Testis (tissue), 3 donors: Measurements from ENCODE around the gene EFEMP2. TPM values are rescaled to one million over a fixed set of nuclear protein-coding genes. Genes with fewer than 3 reads are reported as not detected.
A peak's percentile ranks its signal among the peaks of the same experiment; 100 is the strongest.

Experiments
- DNase-seq: peaks from one replicate; pipeline ENCODE4 v3.0.0-alpha.2; 2019
- H3K27ac ChIP-seq, 2 donors: fragments of 200-600 bp; sonication (generic); one replicate each; pipeline ENCODE4 v1.5.1; 2019
- H3K27me3 ChIP-seq: fragments of 200-600 bp; sonication (generic); one replicate; pipeline ENCODE4 v1.5.1; 2019
- H3K36me3 ChIP-seq: fragments of 200-600 bp; sonication (generic); one replicate; pipeline ENCODE4 v1.5.1; 2017; ENCODE audit warnings: low read depth; ENCODE audit errors: missing control alignments
- H3K4me1 ChIP-seq: fragments of 200-600 bp; sonication (generic); one replicate; pipeline ENCODE4 v1.5.1; 2019
- H3K4me3 ChIP-seq, 2 donors: fragments of 200-600 bp; sonication (generic); one replicate each; pipeline ENCODE4 v1.5.1; 2017 to 2019
- H3K9me3 ChIP-seq: fragments of 200-600 bp; sonication (generic); one replicate; pipeline ENCODE4 v1.5.1; 2017
- POLR2A ChIP-seq: fragments of 450-650 bp; IDR thresholded peaks from one replicate; pipeline ENCODE4 v1.6.1; 2017; ENCODE audit warnings: antibody characterized with exemption, mild to moderate bottlenecking, moderate library complexity
- WGBS, 2 donors: methylation state at CpG; one replicate each; pipeline ENCODE4 v1.1.5; 2018; 5-methylcytosine and 5-hydroxymethylcytosine counted together
- intact Hi-C: fragments of 100-400 bp; cut with DNase I; formaldehyde crosslinking; loops from one replicate; pipeline ENCODE4 v1.15.1; 2023; ENCODE audit warnings: low total_unique reads
- polyA plus RNA-seq: library from polyadenylated mRNA; stranded (reverse); fragments of 350-450 nt; fragmentation: Illumina TruSeq; extraction: RNeasy Lipid Tissue Mini Kit (QIAGEN cat#74804); gene quantifications from one replicate; pipeline ENCODE4 v1.2.3, GENCODE V29; 2014; ENCODE audit warnings: low read depth, low replicate concordance; ENCODE audit not compliant: insufficient read depth
- total RNA-seq, 2 donors: library from RNA; depleted of rRNA; stranded (reverse); fragments of >200 nt; gene quantifications; one replicate each; pipeline ENCODE4 v1.2.3, GENCODE V29; 2016
- TF ChIP-seq, protein P1 (sequence below), 3 experiments: fragments of 450-650 bp in 2 of 3; fragments of 200-600 bp in 1 of 3; sonication (generic) in 1 of 3; IDR thresholded peaks; one replicate each; pipeline ENCODE4 v1.5.1; 2016 to 2019; ENCODE audit warnings: antibody characterized with exemption in 3 of 3, mild to moderate bottlenecking in 2 of 3, moderate library complexity in 1 of 3

The EFEMP2 gene
- total and polyA plus RNA-seq, 3 donors from 2014 or later: 47.4 to 100 (median 52.4) TPM

DNA sequence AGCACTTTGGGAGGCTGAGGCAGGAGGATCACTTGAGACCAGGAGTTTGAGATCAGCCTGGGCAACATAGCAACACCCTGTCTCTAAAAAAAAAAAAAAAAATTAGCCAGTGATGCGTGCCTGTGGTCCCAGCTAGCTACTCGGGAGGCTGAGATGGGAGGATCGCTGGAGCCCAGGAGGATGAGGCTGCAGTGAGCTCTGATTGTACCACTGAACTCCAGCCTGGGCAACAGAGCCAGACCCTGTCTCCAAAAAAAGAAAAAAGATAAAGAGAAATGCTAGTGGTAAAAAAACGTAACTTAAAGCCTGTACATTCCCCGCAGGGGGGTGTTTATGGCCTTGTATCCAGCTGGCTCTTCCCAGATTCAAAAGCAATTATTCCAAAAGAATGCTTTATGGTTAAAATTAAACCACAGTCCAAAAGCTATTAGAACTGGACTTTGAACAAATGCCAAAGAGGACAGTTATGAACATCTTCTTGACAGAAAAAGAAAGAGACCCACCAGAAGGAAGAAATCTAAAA lies 55.2 kb downstream of the EFEMP2 start:
- no peaks in the 10 kb centered on the region for H3K27me3 ChIP-seq
- intact Hi-C loops: loop anchor here (5.0 kb wide), 1 partner anchor 105 kb away; the partner anchor contains the start of gene KAT5
- no peaks in the 10 kb centered on the region for H3K36me3 ChIP-seq
- no peaks in the 10 kb centered on the region for H3K9me3 ChIP-seq
- H3K27ac ChIP-seq: peak overlapping the region; percentile 59 to 82
- 48 to 52% methylated on average over 5 of the region's 5 CpGs for WGBS, 2 donors
- H3K4me1 ChIP-seq: peaks cover 7% of the 10 kb centered on the region
- H3K4me3 ChIP-seq: peak overlapping the region; percentile 67 to 76
- TF ChIP-seq, protein P1, sequence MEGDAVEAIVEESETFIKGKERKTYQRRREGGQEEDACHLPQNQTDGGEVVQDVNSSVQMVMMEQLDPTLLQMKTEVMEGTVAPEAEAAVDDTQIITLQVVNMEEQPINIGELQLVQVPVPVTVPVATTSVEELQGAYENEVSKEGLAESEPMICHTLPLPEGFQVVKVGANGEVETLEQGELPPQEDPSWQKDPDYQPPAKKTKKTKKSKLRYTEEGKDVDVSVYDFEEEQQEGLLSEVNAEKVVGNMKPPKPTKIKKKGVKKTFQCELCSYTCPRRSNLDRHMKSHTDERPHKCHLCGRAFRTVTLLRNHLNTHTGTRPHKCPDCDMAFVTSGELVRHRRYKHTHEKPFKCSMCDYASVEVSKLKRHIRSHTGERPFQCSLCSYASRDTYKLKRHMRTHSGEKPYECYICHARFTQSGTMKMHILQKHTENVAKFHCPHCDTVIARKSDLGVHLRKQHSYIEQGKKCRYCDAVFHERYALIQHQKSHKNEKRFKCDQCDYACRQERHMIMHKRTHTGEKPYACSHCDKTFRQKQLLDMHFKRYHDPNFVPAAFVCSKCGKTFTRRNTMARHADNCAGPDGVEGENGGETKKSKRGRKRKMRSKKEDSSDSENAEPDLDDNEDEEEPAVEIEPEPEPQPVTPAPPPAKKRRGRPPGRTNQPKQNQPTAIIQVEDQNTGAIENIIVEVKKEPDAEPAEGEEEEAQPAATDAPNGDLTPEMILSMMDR (IDR thresholded peaks at IDR 0.05): no peak
- TF ChIP-seq POLR2A: no peak
- DNase-seq: no peak

DNA sequence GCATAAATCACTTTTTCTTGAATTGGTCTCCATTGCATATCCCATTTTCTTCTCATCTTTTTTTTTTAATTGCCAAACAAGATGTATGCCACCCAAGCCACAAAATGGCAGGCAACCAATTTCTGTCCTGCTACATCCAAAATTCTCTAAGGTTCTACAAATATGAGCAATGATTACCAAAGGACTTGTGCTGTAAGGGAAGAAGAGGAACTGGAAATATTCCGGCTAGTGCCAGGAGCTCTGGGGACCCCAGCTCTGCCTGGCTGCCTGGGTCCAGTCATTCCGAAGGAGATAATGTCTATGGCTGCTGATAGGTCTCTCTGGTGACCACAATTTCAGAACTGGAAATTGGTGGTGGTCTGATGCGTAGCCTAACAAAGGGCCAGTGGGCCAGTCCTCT lies 55.9 kb downstream of the EFEMP2 start:
- H3K4me3 ChIP-seq: no peak overlapping the region
- no peak for DNase-seq
- intact Hi-C loops: loop anchor here (5.0 kb wide), 1 partner anchor 104 kb away; the partner anchor contains the start of gene KAT5
- no peaks in the 10 kb centered on the region for H3K9me3 ChIP-seq
- TF ChIP-seq, protein P1 (IDR thresholded peaks at IDR 0.05): no peak
- TF ChIP-seq POLR2A: no peak
- no peaks in the 10 kb centered on the region for H3K27me3 ChIP-seq
- peaks cover 7% of the 10 kb centered on the region for H3K4me1 ChIP-seq
- H3K27ac ChIP-seq: no peak overlapping the region
- H3K36me3 ChIP-seq: no peaks in the 10 kb centered on the region
- WGBS, 2 donors: 81 to 89% methylated on average over 3 of the region's 3 CpGs

Other genes with a start within 250 kb of the EFEMP2 start
- 10 to 100 TPM; 15.2 to 23.5 TPM for gene SIPA1, start 234.7 kb downstream of the EFEMP2 start, total RNA-seq
- gene SIPA1, start 234.7 kb downstream of the EFEMP2 start, polyA plus RNA-seq: 29.0 TPM
- gene RELA, start 209.9 kb downstream of the EFEMP2 start, total RNA-seq: 10 to 100 TPM; 64.9 to 82.0 TPM
- gene RELA, start 209.9 kb downstream of the EFEMP2 start, polyA plus RNA-seq: 47.5 TPM
- 100 to 1,000 TPM; 101 to 121 TPM for gene KAT5, start 160.5 kb downstream of the EFEMP2 start, total RNA-seq
- 154 TPM for gene KAT5, start 160.5 kb downstream of the EFEMP2 start, polyA plus RNA-seq
- gene RNASEH2C, start 152.0 kb downstream of the EFEMP2 start, total RNA-seq: 10 to 100 TPM; 70.9 to 71.1 TPM
- gene RNASEH2C, start 152.0 kb downstream of the EFEMP2 start, polyA plus RNA-seq: 29.1 TPM
- 10 to 100 TPM; 13.5 to 14.8 TPM for gene AP5B1, start 91.8 kb downstream of the EFEMP2 start, total RNA-seq
- gene AP5B1, start 91.8 kb downstream of the EFEMP2 start, polyA plus RNA-seq: 4.5 TPM
- gene OVOL1, start 85.7 kb downstream of the EFEMP2 start, total RNA-seq: 10 to 100 TPM; 27.6 to 33.9 TPM
- gene OVOL1, start 85.7 kb downstream of the EFEMP2 start, polyA plus RNA-seq: 72.4 TPM
- gene SNX32, start 38.8 kb downstream of the EFEMP2 start, total RNA-seq: 1 to 10 TPM; 3.2 to 4.0 TPM
- 4.9 TPM for gene SNX32, start 38.8 kb downstream of the EFEMP2 start, polyA plus RNA-seq
- gene CFL1, start 14.6 kb downstream of the EFEMP2 start, total RNA-seq: 100 to 1,000 TPM; 522 to 570 TPM
- 647 TPM for gene CFL1, start 14.6 kb downstream of the EFEMP2 start, polyA plus RNA-seq
- gene MUS81, start 12.4 kb downstream of the EFEMP2 start, total RNA-seq: 10 to 100 TPM; 57.2 to 74.0 TPM
- 49.9 TPM for gene MUS81, start 12.4 kb downstream of the EFEMP2 start, polyA plus RNA-seq
- 1 to 10 TPM in 1 of 2 donors, under 1 TPM in 1; 0.71 to 2.7 TPM for gene CTSW, start 7.0 kb upstream of the EFEMP2 start, total RNA-seq
- 4.4 TPM for gene CTSW, start 7.0 kb upstream of the EFEMP2 start, polyA plus RNA-seq
- gene FIBP, start 15.7 kb upstream of the EFEMP2 start, total RNA-seq: 100 to 1,000 TPM; 144 to 149 TPM
- 131 TPM for gene FIBP, start 15.7 kb upstream of the EFEMP2 start, polyA plus RNA-seq
- gene CCDC85B, start 17.9 kb upstream of the EFEMP2 start, total RNA-seq: 100 to 1,000 TPM in 1 of 2 donors, 10 to 100 TPM in 1; 77.1 to 102 TPM
- 17.1 TPM for gene CCDC85B, start 17.9 kb upstream of the EFEMP2 start, polyA plus RNA-seq
- gene FOSL1, start 27.6 kb upstream of the EFEMP2 start, total RNA-seq: 1 to 10 TPM; 1.7 to 2.0 TPM
- 1.7 TPM for gene FOSL1, start 27.6 kb upstream of the EFEMP2 start, polyA plus RNA-seq
- 10 to 100 TPM; 54.4 to 54.8 TPM for gene C11orf68, start 46.3 kb upstream of the EFEMP2 start, total RNA-seq
- gene C11orf68, start 46.3 kb upstream of the EFEMP2 start, polyA plus RNA-seq: 89.2 TPM
- 100 to 1,000 TPM; 215 to 243 TPM for gene DRAP1, start 46.6 kb upstream of the EFEMP2 start, total RNA-seq
- gene DRAP1, start 46.6 kb upstream of the EFEMP2 start, polyA plus RNA-seq: 304 TPM
- gene TSGA10IP, start 72.7 kb upstream of the EFEMP2 start, total RNA-seq: 1 to 10 TPM; 5.4 to 5.5 TPM
- gene TSGA10IP, start 72.7 kb upstream of the EFEMP2 start, polyA plus RNA-seq: 17.8 TPM
- gene SART1, start 88.9 kb upstream of the EFEMP2 start, total RNA-seq: 100 to 1,000 TPM in 1 of 2 donors, 10 to 100 TPM in 1; 81.1 to 102 TPM
- gene SART1, start 88.9 kb upstream of the EFEMP2 start, polyA plus RNA-seq: 56.8 TPM
- 10 to 100 TPM; 43.2 to 46.5 TPM for gene EIF1AD, start 129.4 kb upstream of the EFEMP2 start, total RNA-seq
- gene EIF1AD, start 129.4 kb upstream of the EFEMP2 start, polyA plus RNA-seq: 42.5 TPM
- gene BANF1, start 129.7 kb upstream of the EFEMP2 start, total RNA-seq: 100 to 1,000 TPM; 105 to 133 TPM
- 193 TPM for gene BANF1, start 129.7 kb upstream of the EFEMP2 start, polyA plus RNA-seq
- 10 to 100 TPM in 1 of 2 donors, 1 to 10 TPM in 1; 6.6 to 11.9 TPM for gene CST6, start 139.2 kb upstream of the EFEMP2 start, total RNA-seq
- 3.0 TPM for gene CST6, start 139.2 kb upstream of the EFEMP2 start, polyA plus RNA-seq
- gene CATSPER1, start 153.7 kb upstream of the EFEMP2 start, total RNA-seq: 10 to 100 TPM in 1 of 2 donors, 1 to 10 TPM in 1; 8.9 to 12.5 TPM
- 33.7 TPM for gene CATSPER1, start 153.7 kb upstream of the EFEMP2 start, polyA plus RNA-seq
- 1 to 10 TPM; 2.0 to 4.0 TPM for gene GAL3ST3, start 176.4 kb upstream of the EFEMP2 start, total RNA-seq
- 0.84 TPM for gene GAL3ST3, start 176.4 kb upstream of the EFEMP2 start, polyA plus RNA-seq
- gene SF3B2, start 179.6 kb upstream of the EFEMP2 start, total RNA-seq: 100 to 1,000 TPM; 307 to 315 TPM
- 341 TPM for gene SF3B2, start 179.6 kb upstream of the EFEMP2 start, polyA plus RNA-seq
- 100 to 1,000 TPM; 130 to 131 TPM for gene PACS1, start 197.5 kb upstream of the EFEMP2 start, total RNA-seq
- gene PACS1, start 197.5 kb upstream of the EFEMP2 start, polyA plus RNA-seq: 111 TPM